Fibroblast of peridontal ligament (primary cell): ENCODE results near the gene MFF.

Experiments
- DNase-seq: peaks from one replicate; pipeline ENCODE4 v3.0.0-alpha.2; 2010; ENCODE audit errors: extremely low read depth

MFF gene

GRCh38 chr2:227335713-227336112 lies 10.7 kb downstream of the MFF start:
- no peak for DNase-seq

DNA sequence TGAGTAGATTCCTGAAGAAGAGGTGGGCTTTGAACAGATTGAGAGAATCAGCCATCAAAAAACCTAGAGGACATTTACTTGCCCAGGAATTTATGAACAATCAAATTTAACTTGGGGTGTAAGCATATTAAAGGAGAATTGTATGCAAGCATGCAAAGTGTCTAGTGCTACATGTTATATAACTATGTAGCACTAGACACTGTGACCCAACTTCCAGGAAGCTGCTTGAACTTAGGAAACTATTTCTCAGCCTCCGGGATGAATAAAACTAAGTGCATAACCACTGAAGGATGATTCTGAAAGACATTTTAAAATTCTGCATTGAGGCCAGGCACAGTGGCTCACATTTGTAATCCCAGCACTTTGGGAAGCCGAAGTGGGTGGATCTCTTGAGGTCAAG lies 12.4 kb downstream of the MFF start:
- DNase-seq = no peak

GRCh38 chr2:227339098-227339599 lies 14.1 kb downstream of the MFF start:
- no peak for DNase-seq

- no peak for DNase-seq
These were observed 15.1 kb downstream of the MFF start for GRCh38 chr2:227340106-227340505.

DNA sequence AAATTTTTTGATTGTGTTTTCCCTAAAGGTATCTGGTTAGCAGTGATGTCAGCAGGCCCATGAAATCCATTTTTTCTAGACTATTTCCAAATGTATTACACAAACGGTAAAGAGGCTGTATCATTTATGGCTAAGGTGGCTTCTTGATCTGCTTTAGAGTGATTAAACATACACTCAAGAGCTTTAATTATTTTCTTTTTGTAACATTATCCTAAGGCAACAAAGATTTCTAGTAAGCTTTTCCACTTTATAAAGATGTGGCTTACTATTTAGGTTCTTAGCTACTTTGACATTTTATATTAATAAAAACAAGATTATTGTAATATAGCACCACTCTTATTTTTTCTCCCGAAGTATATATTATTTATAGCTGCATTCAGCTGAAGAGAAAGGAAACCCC lies 16.5 kb downstream of the MFF start:
- no peak for DNase-seq

DNA sequence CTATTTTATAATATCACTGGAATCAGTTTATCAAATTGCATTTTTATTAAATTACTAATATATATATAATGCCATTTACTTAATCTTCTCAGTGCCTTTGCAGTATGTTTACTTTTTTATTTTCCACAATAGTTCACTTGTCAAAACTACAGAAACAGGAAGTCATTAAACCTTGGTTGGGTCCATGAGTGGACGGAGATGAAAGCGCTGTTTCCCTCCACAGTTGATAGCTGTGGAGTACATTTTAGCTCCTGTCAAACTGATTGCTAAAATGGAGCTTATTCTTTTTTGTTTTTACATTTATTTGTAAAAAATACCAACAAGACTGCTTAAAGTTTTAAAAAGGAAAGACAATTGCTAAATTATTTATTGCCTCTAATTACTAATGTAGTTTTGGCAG lies 19.2 kb downstream of the MFF start:
- DNase-seq = no peak

DNA sequence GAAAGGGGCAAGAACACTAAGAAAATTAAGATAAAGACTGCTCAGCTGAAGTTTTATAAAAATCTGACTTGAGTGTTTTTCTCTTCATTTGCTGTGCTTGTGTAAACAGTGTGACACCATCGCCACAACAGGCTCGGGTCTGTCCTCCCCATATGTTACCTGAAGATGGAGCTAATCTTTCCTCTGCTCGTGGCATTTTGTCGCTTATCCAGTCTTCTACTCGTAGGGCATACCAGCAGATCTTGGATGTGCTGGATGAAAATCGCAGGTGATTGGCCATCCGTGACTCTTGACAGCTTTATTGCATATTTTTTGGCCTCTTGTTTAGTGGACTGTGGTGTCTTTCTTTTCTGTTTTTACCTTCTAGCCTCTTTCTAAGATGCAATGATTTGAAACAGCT lies 22.1 kb downstream of the MFF start:
- no peak for DNase-seq

DNA sequence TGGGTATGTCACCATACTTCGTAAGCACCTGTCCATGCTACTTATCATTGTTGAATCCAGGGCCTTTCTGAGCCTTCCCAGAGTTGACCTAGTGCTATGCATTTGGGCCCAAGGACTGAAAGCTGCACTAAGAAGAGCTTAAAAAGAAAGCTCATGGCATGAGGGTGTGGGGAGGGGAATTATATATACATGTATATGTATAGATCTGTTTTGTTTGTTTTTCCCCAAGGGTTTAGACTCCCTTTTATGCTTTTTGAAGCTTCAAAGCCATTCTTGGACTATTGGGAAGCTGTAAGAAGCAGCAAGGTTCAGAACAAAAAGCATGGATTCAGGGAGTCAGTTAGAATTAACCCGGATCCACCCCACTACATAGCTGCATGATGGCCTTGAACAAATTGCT lies 23.3 kb downstream of the MFF start:
- no peak for DNase-seq

DNA sequence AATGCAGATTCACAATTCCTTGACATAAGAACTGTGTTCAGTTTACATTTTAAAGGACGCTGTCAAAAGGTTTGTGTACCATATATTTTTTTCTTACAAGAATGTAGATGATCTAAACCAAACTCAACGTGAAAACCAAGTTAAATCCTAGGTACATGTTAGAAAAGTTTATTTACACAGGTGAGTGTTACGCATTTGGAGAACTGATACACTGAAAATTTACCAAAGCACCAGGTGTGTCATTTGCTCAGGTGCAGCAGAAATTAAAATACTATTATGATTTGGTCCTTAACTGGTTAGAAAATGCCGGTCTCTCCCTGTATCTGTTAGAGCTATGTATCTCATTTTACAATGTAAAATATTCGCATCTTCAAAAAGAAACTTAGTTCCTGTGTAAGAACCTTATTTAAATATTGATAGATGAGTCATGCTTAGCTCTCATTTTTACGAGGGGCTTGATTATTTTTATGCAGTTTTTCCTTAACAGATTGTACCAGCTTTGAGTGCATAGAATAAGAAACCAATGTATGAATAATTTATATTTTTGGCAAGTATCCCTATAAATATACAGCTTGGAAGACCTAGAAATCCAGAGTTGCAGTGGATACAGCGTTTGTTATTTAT lies 25.1 kb downstream of the MFF start:
- DNase-seq = no peak

DNA sequence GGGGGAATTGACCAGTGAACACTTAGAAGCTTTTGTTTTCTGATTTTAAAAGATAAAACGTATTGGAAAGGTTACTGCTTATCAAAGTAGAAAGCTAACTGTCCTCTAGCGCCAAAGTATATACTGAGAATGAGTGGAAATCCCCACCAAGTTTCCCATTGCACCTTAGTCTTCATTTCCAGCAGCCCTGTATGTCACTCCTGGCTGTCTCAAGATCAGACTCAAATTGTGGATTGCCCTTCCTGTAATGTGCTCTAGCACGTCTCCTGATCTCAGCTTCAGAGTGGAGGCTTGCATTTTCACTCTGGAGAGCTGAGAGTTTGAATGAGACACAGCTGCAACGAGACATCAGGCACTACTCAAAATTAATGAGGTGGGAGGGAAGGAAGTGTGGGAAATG lies 26.6 kb downstream of the MFF start:
- no peak for DNase-seq

- DNase-seq = no peak
These were observed 35.3 kb downstream of the MFF start for GRCh38 chr2:227360351-227360750.

DNA sequence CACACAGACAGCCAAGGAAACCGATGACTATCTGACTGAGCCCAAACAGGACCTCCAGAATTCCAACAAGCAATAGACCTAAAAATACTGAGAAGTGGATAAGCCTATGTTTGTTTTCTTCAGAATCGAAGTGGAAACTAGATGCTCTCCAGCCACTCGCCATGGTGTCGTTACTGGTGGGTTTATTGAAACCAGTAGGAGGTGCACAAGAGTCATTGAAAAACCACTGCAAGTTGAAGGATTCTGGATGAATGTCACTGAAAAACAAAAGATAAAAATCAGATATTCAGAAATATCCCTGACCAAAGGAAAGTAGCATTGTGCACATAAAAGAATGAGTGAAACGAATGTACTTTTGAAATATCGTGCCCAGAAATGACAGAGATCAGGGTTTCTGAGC lies 38.7 kb downstream of the MFF start:
- no peak for DNase-seq

DNA sequence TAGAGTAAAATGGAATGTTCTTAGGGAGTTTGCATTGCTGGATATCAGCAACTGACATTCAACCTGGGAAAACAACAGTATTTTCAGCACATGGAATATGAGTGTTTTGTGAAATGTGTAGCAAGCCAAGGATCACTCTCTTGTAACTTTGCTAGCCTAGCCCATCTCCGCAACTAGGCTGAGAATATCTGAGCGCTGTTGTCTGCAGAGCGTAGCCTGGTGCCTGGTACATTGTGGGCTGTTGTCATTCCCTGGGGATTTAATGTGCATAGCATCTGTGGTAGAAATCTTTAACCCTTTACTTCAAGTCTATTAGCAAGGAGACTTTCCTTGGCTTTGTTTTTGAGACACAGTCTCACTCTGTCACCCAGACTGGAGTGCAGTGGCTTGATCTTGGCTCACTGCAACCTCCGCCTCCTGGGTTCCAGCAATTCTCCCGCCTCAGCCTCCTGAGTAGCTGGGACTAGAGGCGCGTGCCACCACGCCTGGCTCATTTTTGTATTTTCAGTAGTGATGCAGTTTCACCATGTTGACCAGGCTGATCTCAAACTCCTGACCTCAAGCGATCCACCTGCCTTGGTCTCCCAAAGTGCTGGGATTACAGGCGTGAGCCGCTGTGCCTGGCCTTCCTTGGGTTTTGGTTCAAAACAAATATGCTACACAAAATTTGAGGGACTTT lies 39.7 kb downstream of the MFF start:
- DNase-seq = peak; percentile 42

GRCh38 chr2:227365833-227366232 lies 40.8 kb downstream of the MFF start:
- DNase-seq = no peak

DNA sequence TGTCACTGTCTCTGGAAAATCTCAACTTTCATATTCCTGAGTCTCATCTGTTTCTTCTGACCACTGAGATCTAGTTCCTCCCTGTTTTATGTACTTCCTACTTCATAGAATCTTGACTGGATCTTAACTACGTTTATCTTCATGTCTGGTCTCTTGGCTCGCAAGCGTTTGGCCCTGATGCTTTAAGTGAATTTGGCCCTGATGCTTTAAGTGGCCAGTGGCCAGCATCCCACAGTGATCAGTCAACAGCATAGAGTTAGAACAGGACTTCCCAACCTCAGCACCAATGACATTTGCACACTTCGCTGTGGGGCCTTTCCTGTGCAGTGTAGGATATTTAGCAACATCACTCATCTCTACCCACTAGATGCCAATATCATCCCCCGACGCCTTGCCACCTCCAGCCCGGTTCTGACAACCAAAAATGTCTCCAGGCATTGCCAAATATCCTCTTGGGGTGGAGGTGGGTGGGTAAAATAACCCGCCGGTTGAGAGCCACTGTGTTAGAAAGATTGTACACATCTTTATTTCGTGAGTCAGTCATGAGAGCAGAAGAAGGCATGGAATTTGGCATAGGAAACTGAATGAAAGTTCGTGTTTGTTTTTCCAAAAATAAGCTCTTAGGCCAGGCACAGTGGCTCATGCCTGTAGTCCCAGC lies 41.8 kb downstream of the MFF start:
- peak; percentile 91 for DNase-seq

DNA sequence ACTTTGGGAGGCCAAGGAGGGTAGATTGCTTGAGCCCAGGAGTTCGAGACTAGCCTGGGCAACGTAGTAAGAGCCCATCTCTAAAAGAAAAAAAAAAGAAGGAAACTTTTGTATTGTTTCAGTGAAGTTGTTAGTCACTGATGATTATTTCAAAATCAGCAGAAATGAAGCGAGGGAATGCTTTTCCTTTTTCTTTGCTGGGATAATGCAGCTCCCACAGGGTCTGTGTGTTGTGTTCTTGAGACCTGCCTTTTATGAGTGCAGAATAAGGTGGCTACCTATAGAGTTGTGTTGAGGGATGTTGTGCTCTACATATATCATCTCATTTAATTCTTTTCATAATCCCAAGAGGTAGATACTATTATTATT lies 42.4 kb downstream of the MFF start:
- DNase-seq = no peak

GRCh38 chr2:227368574-227368973 lies 43.5 kb downstream of the MFF start:
- no peak for DNase-seq

DNA sequence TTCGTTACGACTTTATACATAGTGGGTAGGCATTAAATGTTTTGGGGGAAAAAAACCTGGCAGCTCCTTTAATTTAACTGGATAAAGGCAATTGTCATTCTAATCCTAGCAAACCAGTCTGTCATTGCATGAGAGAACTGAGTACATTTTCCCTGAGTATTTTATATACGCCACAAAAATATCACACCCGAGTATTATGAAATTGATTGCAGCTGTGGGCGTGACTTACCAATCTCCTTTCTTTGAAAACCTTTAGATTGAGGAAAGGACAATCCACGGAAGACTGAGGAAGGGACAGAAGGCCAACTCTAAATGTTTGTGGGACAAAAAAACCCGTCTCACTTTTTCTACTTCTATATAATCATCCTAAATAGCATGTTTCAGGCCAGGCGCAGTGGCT lies 45.0 kb downstream of the MFF start:
- DNase-seq = no peak

GRCh38 chr2:227370791-227371312 lies 45.8 kb downstream of the MFF start:
- peak; percentile 69 for DNase-seq

DNA sequence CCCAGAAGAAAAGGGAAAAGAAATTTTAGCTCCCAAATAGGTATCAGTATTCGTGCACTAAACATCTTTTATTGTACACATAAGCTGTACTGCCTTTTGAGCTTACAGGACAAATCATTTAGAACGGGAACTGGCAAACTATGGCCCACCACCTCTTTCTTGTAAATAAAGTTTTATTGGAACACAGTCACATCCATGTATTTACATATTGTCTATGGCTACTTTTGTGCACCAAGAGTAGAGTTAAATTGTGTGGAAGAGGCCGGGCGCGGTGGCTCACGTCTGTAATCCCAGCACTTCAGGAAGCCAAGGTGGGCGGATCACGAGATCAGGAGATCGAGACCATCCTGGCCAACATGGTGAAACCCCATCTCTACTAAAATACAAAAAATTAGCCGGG lies 48.3 kb downstream of the MFF start:
- no peak for DNase-seq

DNA sequence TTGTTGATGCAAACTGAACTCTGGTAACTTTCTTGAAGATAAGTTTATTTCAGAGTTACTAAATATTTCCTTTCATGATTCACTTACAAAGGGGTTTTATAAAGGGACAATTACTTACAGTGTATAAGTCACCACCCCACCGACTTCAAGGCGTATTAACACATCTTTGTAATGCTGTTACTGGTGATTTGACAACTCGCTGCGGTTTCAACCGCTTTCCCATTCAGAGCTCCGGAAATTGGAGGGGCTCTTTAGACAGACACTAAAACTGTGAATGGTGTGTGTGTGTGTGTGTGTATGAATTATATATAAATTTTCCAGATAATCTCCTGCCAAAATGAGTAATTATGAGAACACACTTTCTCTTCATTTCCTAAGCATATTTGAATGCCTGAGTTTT lies 49.1 kb downstream of the MFF start:
- no peak for DNase-seq

GRCh38 chr2:227376656-227377396 lies 51.8 kb downstream of the MFF start:
- peak; percentile 51 for DNase-seq
